Prostate gland (tissue), 2 donors: ENCODE measurements around the gene PALM3.

Experiments used
- POLR2AphosphoS5 ChIP-seq: sonication (generic); formaldehyde crosslinking; IDR thresholded peaks from one replicate; pipeline ENCODE4 v1.6.1; 2017; ENCODE audit warnings: antibody characterized with exemption
- TF ChIP-seq, protein P1 (sequence below), 4 experiments: fragments of 200-600 bp in 2 of 4; fragments of 450-650 bp in 2 of 4; sonication (generic) in 2 of 4; IDR thresholded peaks; 1 replicate in 3 of 4; 2 replicates in 1 of 4; pipeline ENCODE4 v1.5.1; 2016 to 2019; ENCODE audit warnings: antibody characterized with exemption in 4 of 4, mild to moderate bottlenecking in 2 of 4, moderate library complexity in 2 of 4

DNA sequence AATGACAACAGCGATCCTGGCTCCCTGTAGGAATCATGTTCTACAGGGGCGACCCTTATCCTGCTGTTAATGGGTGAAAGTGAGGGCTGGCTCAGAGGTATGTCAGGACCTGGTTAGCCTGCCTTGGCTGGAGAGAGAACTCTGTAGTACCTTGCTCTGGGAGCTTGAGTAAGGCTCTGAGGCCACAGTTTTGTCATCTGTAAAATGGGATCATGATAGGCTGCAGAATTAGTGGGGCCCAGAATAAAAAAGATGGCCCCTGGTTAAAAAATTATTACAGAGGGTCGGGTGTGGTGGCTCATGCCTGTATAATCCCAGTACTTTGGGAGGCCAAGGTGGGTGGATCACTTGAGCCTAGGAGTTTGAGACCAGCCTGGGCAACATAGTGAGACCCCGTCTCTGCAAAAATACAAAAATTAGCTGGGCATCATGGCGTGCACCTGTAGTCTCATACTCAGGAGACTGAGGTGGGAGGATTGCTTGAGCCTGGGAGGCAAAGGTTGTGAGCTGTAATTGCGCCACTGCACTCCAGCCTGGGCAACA, 39.2 kb upstream of the PALM3 start:
- TF ChIP-seq, protein P1, sequence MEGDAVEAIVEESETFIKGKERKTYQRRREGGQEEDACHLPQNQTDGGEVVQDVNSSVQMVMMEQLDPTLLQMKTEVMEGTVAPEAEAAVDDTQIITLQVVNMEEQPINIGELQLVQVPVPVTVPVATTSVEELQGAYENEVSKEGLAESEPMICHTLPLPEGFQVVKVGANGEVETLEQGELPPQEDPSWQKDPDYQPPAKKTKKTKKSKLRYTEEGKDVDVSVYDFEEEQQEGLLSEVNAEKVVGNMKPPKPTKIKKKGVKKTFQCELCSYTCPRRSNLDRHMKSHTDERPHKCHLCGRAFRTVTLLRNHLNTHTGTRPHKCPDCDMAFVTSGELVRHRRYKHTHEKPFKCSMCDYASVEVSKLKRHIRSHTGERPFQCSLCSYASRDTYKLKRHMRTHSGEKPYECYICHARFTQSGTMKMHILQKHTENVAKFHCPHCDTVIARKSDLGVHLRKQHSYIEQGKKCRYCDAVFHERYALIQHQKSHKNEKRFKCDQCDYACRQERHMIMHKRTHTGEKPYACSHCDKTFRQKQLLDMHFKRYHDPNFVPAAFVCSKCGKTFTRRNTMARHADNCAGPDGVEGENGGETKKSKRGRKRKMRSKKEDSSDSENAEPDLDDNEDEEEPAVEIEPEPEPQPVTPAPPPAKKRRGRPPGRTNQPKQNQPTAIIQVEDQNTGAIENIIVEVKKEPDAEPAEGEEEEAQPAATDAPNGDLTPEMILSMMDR (IDR thresholded peaks at IDR 0.05) = no peak
- no peak for TF ChIP-seq POLR2AphosphoS5
